Measurements from ENCODE around the gene MEOX2. TPM values are rescaled to one million over a fixed set of nuclear protein-coding genes. Genes with fewer than 3 reads are reported as not detected.

MEOX2 gene
- total RNA-seq, 1 donor from 2014 or later = 0.10 TPM

DNA sequence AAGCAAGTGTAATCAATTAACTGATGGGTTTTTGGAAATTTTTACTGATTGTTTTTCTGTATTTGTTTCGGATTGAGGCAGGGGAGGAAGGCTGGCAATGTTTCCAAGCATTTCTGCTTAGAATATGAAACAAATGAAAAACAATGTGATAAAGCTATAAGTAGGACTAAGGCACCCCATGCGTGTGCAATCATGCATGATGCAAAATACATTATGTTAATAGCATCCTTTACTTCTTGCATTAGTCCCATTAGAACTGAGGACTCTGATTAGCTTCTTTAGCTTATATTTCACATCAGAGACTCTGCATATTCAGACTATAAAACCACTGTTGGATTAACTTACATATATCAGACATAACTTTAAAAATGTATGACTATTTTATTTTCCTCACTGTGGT lies 76.0 kb downstream of the MEOX2 start:
- Mint-ChIP-seq H3K4me3 (ENCODE audit: unreplicated experiment) (no peak overlapping the region), H3K36me3 (ENCODE audit: low read depth, unreplicated experiment) (no peaks in the 10 kb centered on the region), H3K27me3 (ENCODE audit: unreplicated experiment) (no peaks in the 10 kb centered on the region), H3K9me3 (ENCODE audit: unreplicated experiment) (no peaks in the 10 kb centered on the region), H3K27ac (ENCODE audit: unreplicated experiment) (no peak overlapping the region), H3K4me1 (ENCODE audit: unreplicated experiment) (no peaks in the 10 kb centered on the region)
- no peak for DNase-seq (ENCODE audit: low spot score)
- TF ChIP-seq, protein P1, sequence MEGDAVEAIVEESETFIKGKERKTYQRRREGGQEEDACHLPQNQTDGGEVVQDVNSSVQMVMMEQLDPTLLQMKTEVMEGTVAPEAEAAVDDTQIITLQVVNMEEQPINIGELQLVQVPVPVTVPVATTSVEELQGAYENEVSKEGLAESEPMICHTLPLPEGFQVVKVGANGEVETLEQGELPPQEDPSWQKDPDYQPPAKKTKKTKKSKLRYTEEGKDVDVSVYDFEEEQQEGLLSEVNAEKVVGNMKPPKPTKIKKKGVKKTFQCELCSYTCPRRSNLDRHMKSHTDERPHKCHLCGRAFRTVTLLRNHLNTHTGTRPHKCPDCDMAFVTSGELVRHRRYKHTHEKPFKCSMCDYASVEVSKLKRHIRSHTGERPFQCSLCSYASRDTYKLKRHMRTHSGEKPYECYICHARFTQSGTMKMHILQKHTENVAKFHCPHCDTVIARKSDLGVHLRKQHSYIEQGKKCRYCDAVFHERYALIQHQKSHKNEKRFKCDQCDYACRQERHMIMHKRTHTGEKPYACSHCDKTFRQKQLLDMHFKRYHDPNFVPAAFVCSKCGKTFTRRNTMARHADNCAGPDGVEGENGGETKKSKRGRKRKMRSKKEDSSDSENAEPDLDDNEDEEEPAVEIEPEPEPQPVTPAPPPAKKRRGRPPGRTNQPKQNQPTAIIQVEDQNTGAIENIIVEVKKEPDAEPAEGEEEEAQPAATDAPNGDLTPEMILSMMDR (IDR thresholded peaks at IDR 0.05; ENCODE audit: unreplicated experiment) = no peak

DNA sequence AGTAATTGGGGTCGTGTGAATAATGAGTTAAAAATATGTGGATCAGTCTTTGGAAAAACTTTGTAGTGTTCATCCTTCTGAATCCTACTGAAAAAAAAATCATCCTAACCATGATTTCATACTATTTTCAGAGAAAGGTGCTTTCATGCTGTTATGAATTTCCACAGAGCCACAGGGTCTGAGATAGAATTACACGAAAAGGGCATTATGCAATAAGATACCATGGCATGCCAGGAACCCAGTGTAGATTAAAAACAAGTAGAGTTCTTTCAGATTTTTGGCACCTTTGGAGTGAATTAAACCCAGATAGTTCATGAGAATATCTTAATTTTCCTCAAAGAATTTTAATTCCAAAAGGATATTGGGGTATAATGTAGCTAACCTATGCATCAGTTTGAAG lies 77.2 kb downstream of the MEOX2 start:
- Mint-ChIP-seq H3K27ac (ENCODE audit: unreplicated experiment) (no peak overlapping the region), H3K9me3 (ENCODE audit: unreplicated experiment) (no peaks in the 10 kb centered on the region), H3K4me3 (ENCODE audit: unreplicated experiment) (no peak overlapping the region), H3K36me3 (ENCODE audit: low read depth, unreplicated experiment) (no peaks in the 10 kb centered on the region), H3K27me3 (ENCODE audit: unreplicated experiment) (no peaks in the 10 kb centered on the region), H3K4me1 (ENCODE audit: unreplicated experiment) (no peaks in the 10 kb centered on the region)
- TF ChIP-seq, protein P1 (IDR thresholded peaks at IDR 0.05; ENCODE audit: unreplicated experiment) = no peak
- DNase-seq (ENCODE audit: low spot score) = no peak

DNA sequence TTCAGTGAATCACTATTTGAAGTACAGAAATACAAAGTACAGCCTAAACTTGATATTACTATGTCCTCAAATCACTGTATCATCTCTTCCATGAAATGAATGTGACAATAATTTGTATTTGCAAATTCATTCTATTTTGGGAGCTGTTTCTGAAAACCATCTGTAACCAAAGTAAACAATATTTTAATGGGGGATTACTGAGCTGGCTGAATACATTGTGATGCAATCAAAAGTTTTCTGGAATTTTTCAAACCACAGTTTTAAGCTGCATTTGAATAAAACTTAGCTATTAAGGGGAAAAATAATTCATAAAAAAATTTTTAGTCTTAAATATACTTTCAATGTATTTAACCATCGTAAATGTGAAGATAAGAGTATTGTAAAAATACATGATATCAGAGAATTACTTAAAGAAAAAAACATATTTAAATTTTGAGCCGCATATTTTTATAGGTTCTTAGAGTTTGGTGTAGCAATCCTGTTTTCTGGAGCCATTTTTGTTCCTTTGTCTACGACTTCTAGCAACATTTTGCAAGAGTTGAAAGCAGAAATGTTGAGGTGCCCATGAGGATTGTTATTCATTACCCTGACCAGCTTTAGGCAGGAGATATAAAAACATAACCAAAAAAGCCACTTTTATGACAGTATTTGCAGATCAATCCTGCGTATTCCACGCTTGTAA lies 78.8 kb downstream of the MEOX2 start:
- Mint-ChIP-seq H3K4me1 (ENCODE audit: unreplicated experiment) (no peaks in the 10 kb centered on the region), H3K4me3 (ENCODE audit: unreplicated experiment) (no peak overlapping the region), H3K36me3 (ENCODE audit: low read depth, unreplicated experiment) (no peaks in the 10 kb centered on the region), H3K9me3 (ENCODE audit: unreplicated experiment) (no peaks in the 10 kb centered on the region), H3K27ac (ENCODE audit: unreplicated experiment) (no peak overlapping the region), H3K27me3 (ENCODE audit: unreplicated experiment) (no peaks in the 10 kb centered on the region)
- no peak for DNase-seq (ENCODE audit: low spot score)
- TF ChIP-seq, protein P1 (IDR thresholded peaks at IDR 0.05; ENCODE audit: unreplicated experiment) = no peak

DNA sequence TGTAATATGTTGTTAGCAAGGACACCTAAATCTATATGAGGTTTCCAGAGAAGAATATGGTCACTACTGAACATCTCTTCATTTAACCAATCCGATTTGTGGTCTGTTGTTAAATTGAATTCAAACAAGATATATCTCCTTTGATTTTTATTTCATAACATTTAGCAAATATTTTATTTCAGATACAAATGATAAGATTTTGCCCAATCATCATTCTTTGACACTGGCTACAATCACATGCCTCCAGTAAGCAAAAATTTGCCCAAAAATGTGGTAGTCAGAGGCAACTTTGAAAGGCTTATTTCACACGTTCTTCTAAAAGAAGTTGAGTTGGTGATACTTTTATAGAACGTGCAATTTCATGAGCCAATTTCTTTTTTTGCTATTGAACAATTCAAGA lies 79.9 kb downstream of the MEOX2 start:
- no peak overlapping the region for H3K27ac Mint-ChIP-seq (ENCODE audit: unreplicated experiment)
- H3K9me3 Mint-ChIP-seq (ENCODE audit: unreplicated experiment) = no peaks in the 10 kb centered on the region
- H3K4me1 Mint-ChIP-seq (ENCODE audit: unreplicated experiment) = no peaks in the 10 kb centered on the region
- no peak for DNase-seq (ENCODE audit: low spot score)
- H3K27me3 Mint-ChIP-seq (ENCODE audit: unreplicated experiment) = no peaks in the 10 kb centered on the region
- H3K36me3 Mint-ChIP-seq (ENCODE audit: low read depth, unreplicated experiment) = no peaks in the 10 kb centered on the region
- no peak overlapping the region for H3K4me3 Mint-ChIP-seq (ENCODE audit: unreplicated experiment)
- TF ChIP-seq, protein P1 (IDR thresholded peaks at IDR 0.05; ENCODE audit: unreplicated experiment) = no peak

DNA sequence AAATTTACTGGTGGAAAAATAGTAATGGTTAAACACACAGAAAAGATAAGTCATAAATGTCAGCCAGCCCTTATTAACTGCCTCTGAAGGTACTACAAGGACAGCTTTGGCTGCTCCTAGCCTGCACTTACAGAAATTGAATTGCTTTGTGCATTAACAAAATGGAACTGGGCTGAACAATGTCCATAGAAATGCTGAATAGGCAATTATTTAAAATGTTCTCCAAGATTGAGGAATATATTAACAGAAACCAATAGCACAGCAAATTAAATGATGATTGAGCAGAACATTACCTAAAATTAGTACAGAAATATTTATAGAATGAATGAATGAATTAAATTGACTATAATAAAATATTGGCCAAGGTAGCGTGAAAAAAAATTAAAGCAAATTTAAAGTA lies 82.3 kb downstream of the MEOX2 start:
- TF ChIP-seq, protein P1 (IDR thresholded peaks at IDR 0.05; ENCODE audit: unreplicated experiment) = no peak
- H3K27ac Mint-ChIP-seq (ENCODE audit: unreplicated experiment) = no peak overlapping the region
- no peak for DNase-seq (ENCODE audit: low spot score)
- no peaks in the 10 kb centered on the region for H3K36me3 Mint-ChIP-seq (ENCODE audit: low read depth, unreplicated experiment)
- no peaks in the 10 kb centered on the region for H3K9me3 Mint-ChIP-seq (ENCODE audit: unreplicated experiment)
- H3K4me1 Mint-ChIP-seq (ENCODE audit: unreplicated experiment) = no peaks in the 10 kb centered on the region
- no peak overlapping the region for H3K4me3 Mint-ChIP-seq (ENCODE audit: unreplicated experiment)
- H3K27me3 Mint-ChIP-seq (ENCODE audit: unreplicated experiment) = no peaks in the 10 kb centered on the region
